Stomach (tissue), 9 donors: ENCODE measurements around the gene OLIG2. TPM values are rescaled to one million over a fixed set of nuclear protein-coding genes. Genes with fewer than 3 reads are reported as not detected.

Experiments used
- DNase-seq, 2 donors: peaks; one replicate each; pipeline versions ENCODE4 v3.0.0 to v3.0.0-alpha.2; 2013 to 2019
- H3K27ac ChIP-seq, 5 donors: fragments of 200-600 bp in 4 of 5; sonication (generic) in 4 of 5; one replicate each; pipeline ENCODE4 v1.5.1; 2013 to 2019; ENCODE audit warnings: mild to moderate bottlenecking in 1 of 5, moderate library complexity in 1 of 5
- H3K27me3 ChIP-seq, 3 donors: fragments of 200-600 bp; sonication (generic); one replicate each; pipeline ENCODE4 v1.5.1; 2017 to 2019; ENCODE audit warnings: mixed run types in 1 of 3
- H3K36me3 ChIP-seq, 4 donors: fragments of 200-600 bp; sonication (generic); 1 replicate in 3 of 4; 2 replicates in 1 of 4; pipeline ENCODE4 v1.5.1; 2016 to 2019
- H3K4me1 ChIP-seq, 4 donors: fragments of 200-600 bp; sonication (generic); one replicate each; pipeline ENCODE4 v1.5.1; 2016 to 2019
- H3K4me3 ChIP-seq, 4 donors: fragments of 200-600 bp; sonication (generic) in 3 of 4; one replicate each; pipeline ENCODE4 v1.5.1; 2016 to 2019; ENCODE audit warnings: mild to moderate bottlenecking in 1 of 4
- H3K9me3 ChIP-seq, 4 donors: fragments of 200-600 bp; sonication (generic); one replicate each; pipeline ENCODE4 v1.5.1; 2016 to 2019
- EP300 ChIP-seq: sonication (generic); formaldehyde crosslinking; IDR thresholded peaks from one replicate; pipeline ENCODE4 v1.6.1; 2017; ENCODE audit warnings: antibody characterized with exemption
- POLR2A ChIP-seq, 4 donors: fragments of 450-650 bp; IDR thresholded peaks; one replicate each; pipeline ENCODE4 v1.6.1; 2016; ENCODE audit warnings: antibody characterized with exemption in 4 of 4, control low read depth in 2 of 4, mild to moderate bottlenecking in 1 of 4, moderate library complexity in 1 of 4
- POLR2AphosphoS5 ChIP-seq, 3 donors: sonication (generic); formaldehyde crosslinking; IDR thresholded peaks; one replicate each; pipeline ENCODE4 v1.6.1; 2016; ENCODE audit warnings: antibody characterized with exemption in 3 of 3
- WGBS, 5 donors: extraction: QIAGEN DNeasy Blood & Tissue Kit in 3 of 5; methylation state at CpG; one replicate each; pipeline versions ENCODE4 v1.1.5 to v1.1.7; 2013 to 2018; 5-methylcytosine and 5-hydroxymethylcytosine counted together
- intact Hi-C: fragments of 100-400 bp; cut with DNase I; formaldehyde crosslinking; loops from one replicate; pipeline ENCODE4 v1.15.1; 2023; ENCODE audit warnings: low total_unique reads
- polyA plus RNA-seq, 3 donors: library from polyadenylated mRNA; stranded (reverse); fragments of 200-250 nt; gene quantifications; one replicate each; pipeline ENCODE4 v1.2.3, GENCODE V29; 2013
- total RNA-seq, 5 donors: library from RNA; depleted of rRNA; stranded (reverse); fragments of >200 nt; gene quantifications; one replicate each; pipeline versions ENCODE4 v1.1.0 to v1.2.3, GENCODE V29; 2014 to 2016
- TF ChIP-seq, protein P1 (sequence below), 7 experiments: fragments of 450-650 bp in 4 of 7; fragments of 200-600 bp in 3 of 7; sonication (generic) in 3 of 7; IDR thresholded peaks; one replicate each; pipeline ENCODE4 v1.5.1; 2016 to 2019; ENCODE audit warnings: antibody characterized with exemption in 7 of 7, control low read depth in 2 of 7, mild to moderate bottlenecking in 1 of 7
- donor health status: healthy with polysubstance abuse.
- donor health status: Bipolar disorder and iron deficiency.
- donor health status: healthy.

Gene OLIG2
- total and polyA plus RNA-seq, 8 donors = not detected

DNA sequence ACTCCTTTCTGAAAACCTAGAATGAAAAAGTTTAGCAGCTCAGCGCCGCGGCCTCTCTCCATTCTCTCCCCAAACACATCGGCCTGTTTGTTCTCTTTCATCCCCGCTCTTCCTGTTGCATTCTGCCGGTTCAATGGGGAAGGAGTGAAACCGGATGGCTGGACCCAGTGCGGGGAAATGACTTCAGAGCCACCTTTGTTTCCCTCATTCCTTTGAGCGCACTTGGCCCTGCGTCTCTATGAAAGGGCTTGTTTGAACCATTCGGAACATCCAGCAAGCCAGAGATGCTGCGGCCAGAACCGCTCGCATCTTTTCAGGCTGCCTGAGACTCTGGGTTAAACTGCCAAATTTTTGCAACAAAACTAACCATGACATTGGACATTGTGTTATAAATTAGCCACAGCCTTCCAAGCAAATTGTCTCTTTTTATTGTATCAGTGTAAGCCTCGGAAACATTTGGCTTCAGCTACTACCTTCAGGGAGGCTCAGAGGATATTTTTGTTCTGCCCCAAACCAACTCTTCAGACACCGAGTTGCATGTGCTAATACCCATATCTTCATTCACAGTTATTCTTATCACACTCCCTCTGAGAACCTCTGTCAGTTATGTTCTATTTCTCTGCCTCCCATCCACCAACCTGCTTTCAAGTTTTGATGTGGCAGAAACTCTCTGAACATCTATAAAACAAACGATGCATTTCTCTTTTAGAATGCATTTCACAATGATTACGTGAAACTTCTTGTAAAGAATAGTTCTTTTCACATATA lies 39.1 kb downstream of the OLIG2 start:
- Histone ChIP-seq H3K27me3 (peaks cover 1 to 97% (median 43%) of the 10 kb centered on the region in 3 donors), H3K9me3 (peaks cover 4 to 12% (median 11%) of the 10 kb centered on the region in 4 donors), H3K4me3 (no peak overlapping the region), H3K4me1 (peaks cover 0 to 8% (median 2%) of the 10 kb centered on the region in 4 donors), H3K27ac (no peak overlapping the region), H3K36me3 (no peaks in the 10 kb centered on the region)
- WGBS, 5 donors = 28 to 42% (median 38%) methylated on average over 18 of the region's 18 CpGs
- no peak for DNase-seq
- TF ChIP-seq, protein P1, sequence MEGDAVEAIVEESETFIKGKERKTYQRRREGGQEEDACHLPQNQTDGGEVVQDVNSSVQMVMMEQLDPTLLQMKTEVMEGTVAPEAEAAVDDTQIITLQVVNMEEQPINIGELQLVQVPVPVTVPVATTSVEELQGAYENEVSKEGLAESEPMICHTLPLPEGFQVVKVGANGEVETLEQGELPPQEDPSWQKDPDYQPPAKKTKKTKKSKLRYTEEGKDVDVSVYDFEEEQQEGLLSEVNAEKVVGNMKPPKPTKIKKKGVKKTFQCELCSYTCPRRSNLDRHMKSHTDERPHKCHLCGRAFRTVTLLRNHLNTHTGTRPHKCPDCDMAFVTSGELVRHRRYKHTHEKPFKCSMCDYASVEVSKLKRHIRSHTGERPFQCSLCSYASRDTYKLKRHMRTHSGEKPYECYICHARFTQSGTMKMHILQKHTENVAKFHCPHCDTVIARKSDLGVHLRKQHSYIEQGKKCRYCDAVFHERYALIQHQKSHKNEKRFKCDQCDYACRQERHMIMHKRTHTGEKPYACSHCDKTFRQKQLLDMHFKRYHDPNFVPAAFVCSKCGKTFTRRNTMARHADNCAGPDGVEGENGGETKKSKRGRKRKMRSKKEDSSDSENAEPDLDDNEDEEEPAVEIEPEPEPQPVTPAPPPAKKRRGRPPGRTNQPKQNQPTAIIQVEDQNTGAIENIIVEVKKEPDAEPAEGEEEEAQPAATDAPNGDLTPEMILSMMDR (IDR thresholded peaks at IDR 0.05) = no peak
- TF ChIP-seq POLR2AphosphoS5 (IDR thresholded peaks at IDR 0.05) (no peak), POLR2A (IDR thresholded peaks at IDR 0.05) (no peak)
- intact Hi-C loops = no loop called here

DNA sequence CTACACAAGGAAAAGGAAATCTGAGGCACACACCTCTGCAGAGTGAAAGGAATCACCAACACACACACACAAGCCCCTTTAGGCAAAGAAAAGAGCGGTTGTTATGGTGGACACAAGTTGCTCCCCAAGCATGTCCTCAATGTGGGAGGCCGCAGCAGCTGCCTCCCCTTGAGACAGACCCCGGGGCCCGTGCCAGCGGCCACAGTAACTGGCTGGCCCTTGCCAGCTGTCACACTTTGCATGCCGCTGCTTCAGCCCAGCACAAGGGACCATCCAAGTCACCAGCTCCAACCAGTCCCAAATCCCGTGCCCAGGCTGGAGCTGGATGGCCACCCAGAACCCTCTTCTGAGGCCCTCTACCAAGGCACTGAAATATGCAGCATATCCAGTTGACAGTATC lies 41.3 kb downstream of the OLIG2 start:
- TF ChIP-seq, protein P1 (IDR thresholded peaks at IDR 0.05) = no peak
- TF ChIP-seq EP300 (no peak), POLR2AphosphoS5 (IDR thresholded peaks at IDR 0.05) (no peak), POLR2A (IDR thresholded peaks at IDR 0.05) (no peak)
- DNase-seq = no peak
- Histone ChIP-seq H3K36me3 (no peaks in the 10 kb centered on the region), H3K4me3 (no peak overlapping the region), H3K4me1 (peaks cover 13 to 30% (median 25%) of the 10 kb centered on the region in 4 donors), H3K27me3 (peaks cover 13 to 99% (median 63%) of the 10 kb centered on the region in 3 donors), H3K9me3 (peaks cover 4 to 13% (median 11%) of the 10 kb centered on the region in 4 donors), H3K27ac (no peak overlapping the region)
- 83 to 90% (median 89%) methylated on average over 4 to 7 of the region's 7 CpGs for WGBS, 5 donors
- intact Hi-C loops = no loop called here

DNA sequence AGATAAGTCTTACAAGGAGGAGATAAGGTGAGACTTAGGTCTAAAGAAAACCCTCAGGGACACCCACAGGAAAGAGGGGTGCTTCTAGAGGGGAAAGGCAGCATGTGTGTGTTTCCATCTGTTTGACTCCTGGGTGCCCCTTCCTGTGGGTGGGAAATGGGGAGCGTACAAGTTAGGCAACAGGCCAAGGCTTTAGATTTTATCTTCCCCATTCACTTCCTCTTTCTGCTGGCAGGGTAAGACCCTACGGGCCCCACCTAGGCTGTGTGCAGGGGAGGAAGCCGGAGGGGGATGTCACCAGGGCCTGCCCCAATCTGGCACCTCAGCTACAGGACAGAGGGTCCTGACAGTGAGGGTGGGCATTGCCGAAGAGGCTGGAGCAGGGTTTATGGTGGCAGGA lies 41.7 kb downstream of the OLIG2 start:
- intact Hi-C loops = no loop called here
- peaks cover 13 to 100% (median 68%) of the 10 kb centered on the region in 3 donors for H3K27me3 ChIP-seq
- no peak overlapping the region for H3K4me3 ChIP-seq

DNA sequence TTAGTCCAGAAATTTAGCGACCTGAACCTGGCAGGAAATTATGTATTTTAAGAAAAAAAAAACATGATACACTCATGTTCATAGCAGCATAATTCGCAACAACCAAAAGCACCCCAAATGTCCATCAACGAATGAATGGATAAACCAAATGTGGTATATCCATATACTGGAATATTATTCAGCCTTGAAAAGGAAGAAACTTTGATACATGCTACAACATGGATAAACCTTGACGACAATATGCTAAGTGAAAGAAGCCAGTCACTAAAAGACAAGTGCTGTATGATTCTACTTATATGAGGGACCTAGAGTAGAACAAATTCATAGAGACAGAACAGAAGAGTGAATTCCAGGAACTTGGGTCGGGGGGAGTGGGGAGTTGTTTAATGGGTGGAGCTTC lies 43.5 kb downstream of the OLIG2 start:
- intact Hi-C loops = no loop called here
- H3K9me3 ChIP-seq = peaks cover 4 to 13% (median 11%) of the 10 kb centered on the region in 4 donors
- no peaks in the 10 kb centered on the region for H3K36me3 ChIP-seq
- 66 to 74% (median 70%) methylated on average over 5 of the region's 5 CpGs for WGBS, 5 donors
- DNase-seq = no peak
- H3K4me1 ChIP-seq = peaks cover 16 to 33% (median 27%) of the 10 kb centered on the region in 4 donors
- TF ChIP-seq EP300 (no peak), POLR2A (IDR thresholded peaks at IDR 0.05) (no peak), POLR2AphosphoS5 (IDR thresholded peaks at IDR 0.05) (no peak)
- TF ChIP-seq, protein P1 (IDR thresholded peaks at IDR 0.05) = no peak
- no peak overlapping the region for H3K27ac ChIP-seq
- peak overlapping the region in 1 of 4 donors; percentile 53 for H3K4me3 ChIP-seq
- H3K27me3 ChIP-seq = peaks cover 13 to 100% (median 70%) of the 10 kb centered on the region in 3 donors

More for the DNA sequence above, 41.7 kb downstream of the OLIG2 start:
- no peak overlapping the region for H3K27ac ChIP-seq
- TF ChIP-seq EP300 (no peak), POLR2A (IDR thresholded peaks at IDR 0.05) (no peak), POLR2AphosphoS5 (IDR thresholded peaks at IDR 0.05) (no peak)
- TF ChIP-seq, protein P1 (IDR thresholded peaks at IDR 0.05) = no peak
- peaks cover 4 to 13% (median 11%) of the 10 kb centered on the region in 4 donors for H3K9me3 ChIP-seq
- no peak for DNase-seq
- peaks cover 16 to 34% (median 27%) of the 10 kb centered on the region in 4 donors for H3K4me1 ChIP-seq
- no peaks in the 10 kb centered on the region for H3K36me3 ChIP-seq
- 44 to 57% (median 49%) methylated on average over 3 to 4 of the region's 4 CpGs for WGBS, 5 donors
